Duodenal mucosa (tissue), 2 donors: ENCODE results near the gene HCFC1.

ENCODE experiments used
- H3K27ac ChIP-seq: one replicate; pipeline ENCODE4 v1.7.0; 2013; ENCODE audit warnings: low read depth, low read length
- H3K27me3 ChIP-seq, 2 donors: one replicate each; pipeline ENCODE4 v1.7.0; 2013; ENCODE audit warnings: low read length in 2 of 2, control low read depth in 1 of 2; ENCODE audit not compliant: insufficient read depth in 2 of 2, control insufficient read depth in 1 of 2
- H3K36me3 ChIP-seq, 2 donors: one replicate each; pipeline ENCODE4 v1.7.0; 2013; ENCODE audit warnings: low read length in 2 of 2, control low read depth in 1 of 2; ENCODE audit not compliant: insufficient read depth in 2 of 2, control insufficient read depth in 1 of 2
- H3K4me1 ChIP-seq, 2 donors: one replicate each; pipeline ENCODE4 v1.7.0; 2013; ENCODE audit warnings: low read length in 2 of 2, control low read depth in 1 of 2; ENCODE audit not compliant: insufficient read depth in 2 of 2, control insufficient read depth in 1 of 2
- H3K4me3 ChIP-seq, 2 donors: one replicate each; pipeline ENCODE4 v1.7.0; 2013; ENCODE audit warnings: low read length in 2 of 2, low read depth in 1 of 2
- H3K9ac ChIP-seq, 2 donors: one replicate each; pipeline ENCODE4 v1.7.0; 2013; ENCODE audit warnings: low read length in 2 of 2, low read depth in 1 of 2
- H3K9me3 ChIP-seq, 2 donors: one replicate each; pipeline ENCODE4 v1.7.0; 2013; ENCODE audit warnings: low read length in 2 of 2, control low read depth in 1 of 2; ENCODE audit not compliant: control insufficient read depth in 1 of 2

The HCFC1 gene

DNA sequence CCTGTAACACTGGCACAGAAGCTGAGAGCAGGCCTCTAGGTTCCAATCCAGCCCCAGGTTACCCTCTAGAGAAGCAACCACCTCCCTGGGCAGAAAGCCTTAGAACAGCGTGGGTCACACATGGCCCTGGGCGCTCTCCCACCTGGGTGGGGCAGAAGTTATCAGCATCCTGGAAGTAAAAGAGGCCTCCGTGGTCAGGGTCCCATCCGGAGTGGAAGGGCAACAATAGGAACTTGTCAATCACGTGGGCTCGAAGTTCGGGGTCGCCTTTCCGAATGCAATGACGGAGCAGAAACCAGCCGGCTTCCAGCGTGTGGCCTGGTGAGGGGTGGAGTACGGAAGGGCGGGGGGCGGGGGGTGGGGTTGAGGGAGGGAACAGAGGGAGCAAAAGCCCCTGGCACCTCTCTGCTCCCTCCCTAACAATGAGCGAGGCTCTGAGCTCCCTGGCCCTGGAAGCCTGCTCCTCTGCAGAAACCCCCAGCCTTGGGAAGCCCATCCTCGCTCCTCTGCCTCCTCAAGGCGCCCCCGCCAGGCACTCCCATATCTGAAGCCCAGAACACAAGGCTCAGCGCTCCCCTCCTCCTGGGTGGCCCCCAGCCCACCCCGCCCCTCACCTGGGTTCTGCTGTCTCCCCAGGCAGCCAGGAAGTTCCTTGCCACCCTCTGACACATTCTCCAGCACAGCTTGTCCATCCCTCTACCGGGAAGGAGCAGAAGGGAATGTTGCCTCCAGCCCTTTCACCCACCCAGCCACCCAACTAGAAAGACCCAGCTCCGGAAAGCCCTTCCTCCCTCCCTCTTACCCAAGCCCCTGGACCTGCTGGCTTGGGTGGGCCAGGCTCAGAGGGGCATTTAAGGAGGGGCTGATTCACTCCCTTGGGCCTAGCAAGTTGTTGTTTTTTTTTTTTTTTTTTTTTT is 30.0 kb downstream of the HCFC1 start:
- H3K9me3 ChIP-seq: no peaks in the 10 kb centered on the region
- H3K36me3 ChIP-seq: no peaks in the 10 kb centered on the region
- no peak overlapping the region for H3K4me3 ChIP-seq
- H3K9ac ChIP-seq: no peak overlapping the region
- H3K27ac ChIP-seq: no peak overlapping the region
- H3K4me1 ChIP-seq: peaks cover 0 to 11% of the 10 kb centered on the region in 2 donors
- no peaks in the 10 kb centered on the region for H3K27me3 ChIP-seq

DNA sequence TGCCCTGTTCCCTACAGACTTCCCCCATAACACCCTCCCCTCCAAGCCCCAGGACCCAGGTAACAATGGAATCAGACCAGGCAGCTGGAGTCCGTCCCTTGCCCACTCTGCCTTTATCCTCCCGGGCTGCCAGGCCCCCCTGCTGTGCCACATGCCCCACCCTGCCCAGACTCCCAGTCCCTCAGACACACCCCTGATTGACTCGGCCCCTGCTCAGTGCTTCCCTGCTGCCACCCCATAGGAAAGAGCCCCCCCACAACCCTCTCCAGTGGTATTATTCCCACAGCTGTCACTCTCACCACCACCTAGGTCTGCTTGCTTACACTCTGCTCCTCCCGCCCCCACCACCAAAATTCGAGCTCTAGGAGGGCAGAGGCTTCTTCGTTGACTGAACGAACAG is 32.0 kb downstream of the HCFC1 start:
- no peaks in the 10 kb centered on the region for H3K27me3 ChIP-seq
- no peaks in the 10 kb centered on the region for H3K36me3 ChIP-seq
- H3K4me3 ChIP-seq: no peak overlapping the region
- H3K4me1 ChIP-seq: peaks cover 0 to 15% of the 10 kb centered on the region in 2 donors
- no peaks in the 10 kb centered on the region for H3K9me3 ChIP-seq
- no peak overlapping the region for H3K27ac ChIP-seq
- no peak overlapping the region for H3K9ac ChIP-seq

DNA sequence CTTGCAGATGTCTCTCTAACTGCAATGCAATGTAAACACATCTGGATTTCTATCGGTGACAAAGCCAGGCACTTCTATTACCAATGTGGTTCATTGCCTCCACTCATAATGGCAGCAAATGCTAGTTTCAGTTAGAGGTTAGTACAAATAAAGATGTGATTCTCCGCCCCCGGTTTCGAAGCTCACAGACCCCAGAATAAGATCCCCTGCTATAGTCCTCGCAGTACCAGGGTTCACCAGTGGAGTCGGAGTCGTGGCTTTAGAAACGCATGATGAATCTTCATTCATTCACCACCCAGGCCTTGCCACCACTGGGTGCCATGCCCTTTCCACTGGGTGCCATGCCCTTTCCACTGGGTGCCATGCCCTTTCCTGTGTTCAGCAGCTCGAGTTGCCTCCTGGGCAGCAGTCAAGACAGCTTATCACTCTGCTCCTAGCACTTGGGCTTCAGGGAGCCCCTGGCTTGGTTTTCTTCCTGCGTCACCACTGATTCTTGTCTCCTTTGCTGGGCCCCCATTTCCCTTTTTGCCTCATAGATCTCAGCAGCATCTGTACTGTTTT is 33.3 kb downstream of the HCFC1 start:
- Histone ChIP-seq H3K9me3 (no peaks in the 10 kb centered on the region), H3K27ac (no peak overlapping the region), H3K9ac (no peak overlapping the region), H3K27me3 (no peaks in the 10 kb centered on the region), H3K36me3 (no peaks in the 10 kb centered on the region), H3K4me1 (peaks cover 6 to 11% of the 10 kb centered on the region in 2 donors), H3K4me3 (no peak overlapping the region)

DNA sequence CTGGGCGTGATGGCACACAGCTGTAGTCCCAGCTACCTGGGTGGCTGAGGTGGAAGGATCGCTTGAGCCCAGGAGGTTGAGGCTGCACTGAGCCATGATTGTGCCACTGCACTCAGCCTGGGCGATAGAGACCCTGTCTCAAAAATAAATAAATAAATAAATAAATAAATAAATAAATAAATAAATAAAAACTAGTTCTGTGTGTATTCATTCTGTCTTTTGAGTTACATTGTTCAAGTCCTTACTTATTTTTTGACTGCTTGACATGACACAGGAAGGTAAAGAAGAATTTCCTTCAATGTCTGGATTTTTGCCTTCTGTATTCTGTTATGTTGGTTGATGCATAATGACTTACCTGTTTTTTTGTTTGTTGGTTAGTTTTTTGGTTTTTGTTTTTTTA is 34.6 kb downstream of the HCFC1 start:
- Histone ChIP-seq H3K36me3 (peaks cover 0 to 4% of the 10 kb centered on the region in 2 donors), H3K27me3 (no peaks in the 10 kb centered on the region), H3K9ac (no peak overlapping the region), H3K9me3 (no peaks in the 10 kb centered on the region), H3K27ac (no peak overlapping the region), H3K4me1 (peaks cover 6 to 10% of the 10 kb centered on the region in 2 donors), H3K4me3 (no peak overlapping the region)

DNA sequence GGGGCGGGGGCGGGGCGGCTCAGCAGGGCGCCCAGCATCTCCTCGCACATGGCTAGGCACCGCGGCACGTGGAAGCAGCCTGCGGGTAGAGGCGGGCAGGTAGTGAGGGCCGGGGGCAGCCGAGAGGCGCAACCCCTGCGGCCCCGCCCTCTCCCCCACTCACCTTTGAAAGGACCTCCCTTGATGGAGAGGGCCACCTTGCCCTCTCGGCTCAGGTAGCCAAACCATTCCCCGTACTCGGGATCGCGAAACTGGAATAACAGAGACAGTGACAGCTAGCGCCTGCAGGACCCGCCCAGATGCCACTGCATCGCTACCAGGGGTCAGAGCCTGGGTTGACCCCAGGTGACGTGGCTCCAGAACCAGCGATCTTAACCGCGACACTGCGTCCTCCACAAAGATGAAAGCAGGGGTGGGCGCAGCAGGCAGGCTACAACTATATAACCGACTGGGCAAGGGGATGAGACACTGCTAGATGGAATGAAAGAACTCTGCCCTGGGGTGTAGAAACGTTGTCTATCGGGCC is 36.2 kb downstream of the HCFC1 start:
- Histone ChIP-seq H3K4me1 (peaks cover 6 to 10% of the 10 kb centered on the region in 2 donors), H3K36me3 (peaks cover 0 to 18% of the 10 kb centered on the region in 2 donors), H3K9ac (peak overlapping the region in 1 of 2 donors; percentile 38), H3K27ac (no peak overlapping the region), H3K9me3 (no peaks in the 10 kb centered on the region), H3K4me3 (peak overlapping the region; percentile 29 to 51), H3K27me3 (no peaks in the 10 kb centered on the region)

DNA sequence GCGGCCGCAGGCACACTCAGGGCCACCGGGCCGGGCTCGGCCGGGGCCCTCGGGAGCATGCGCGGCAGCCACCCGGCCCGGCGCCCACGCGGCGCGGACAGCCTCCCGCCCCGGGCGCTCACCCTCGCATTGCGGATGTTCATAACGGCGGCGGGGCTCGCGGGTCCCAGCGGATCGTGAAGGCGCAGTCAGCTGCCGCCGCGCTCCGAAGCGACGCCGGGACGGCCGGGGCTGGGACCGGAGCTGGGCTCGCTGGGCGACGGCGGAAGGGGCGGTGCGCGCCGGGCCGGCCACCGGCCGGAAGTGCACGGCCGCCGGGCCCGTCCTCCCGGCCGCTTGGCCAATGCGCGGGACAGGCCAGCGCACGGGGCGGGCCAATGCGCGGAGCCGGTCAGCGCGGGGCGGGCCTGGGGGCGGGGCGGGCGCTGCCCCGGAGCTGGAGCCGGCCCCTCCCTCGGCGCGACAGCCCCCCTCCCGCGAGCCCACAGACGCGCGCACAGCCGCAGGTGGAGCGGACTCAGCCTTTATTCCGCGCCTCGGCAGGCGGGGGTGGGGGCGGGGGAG is 36.8 kb downstream of the HCFC1 start, which contains the start of gene NAA10:
Gene NAA10 (minus strand): TSS at position 276 of the 564 bp plus-strand sequence. CDS start 133 bp downstream, at position 143.
- Histone ChIP-seq H3K27me3 (no peaks in the 10 kb centered on the region), H3K9me3 (no peaks in the 10 kb centered on the region), H3K4me3 (peak within 1 kb of the TSS; percentile 71 to 78), H3K9ac (peak within 1 kb of the TSS; percentile 49 to 54), H3K27ac (no peak within 1 kb of the TSS), H3K4me1 (peaks cover 6 to 10% of the 10 kb centered on the region in 2 donors), H3K36me3 (peaks cover 0 to 21% of the 10 kb centered on the region in 2 donors)

DNA sequence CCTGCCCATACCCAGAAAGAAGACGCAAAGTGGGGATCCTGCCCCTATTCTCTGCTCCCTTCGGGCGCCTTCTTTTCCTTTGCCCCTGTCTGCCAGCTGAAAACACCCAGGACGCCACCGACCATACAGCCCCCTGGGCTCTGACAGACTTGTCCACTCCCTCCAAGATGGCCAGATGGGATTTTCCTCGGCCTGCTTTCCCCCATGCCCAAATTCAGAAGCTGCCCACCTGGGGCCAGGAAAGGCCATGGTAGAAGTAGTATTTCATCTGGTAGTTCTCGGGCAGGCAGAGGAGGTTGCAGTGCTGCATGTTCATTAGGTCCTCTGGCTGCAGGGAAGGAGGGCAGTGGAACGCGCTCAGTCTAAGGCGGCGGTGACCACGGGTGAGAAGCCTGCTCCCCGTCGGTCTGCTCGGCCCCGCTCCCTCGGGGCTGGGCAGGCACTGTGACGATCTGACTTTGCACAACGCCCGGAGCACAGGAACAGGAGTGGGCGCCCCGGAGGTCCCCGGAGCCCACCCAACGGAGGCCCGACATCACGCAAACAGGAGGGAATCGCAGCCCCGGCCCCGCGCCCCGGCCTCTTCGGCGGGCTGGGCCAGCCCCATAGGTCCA is 37.4 kb downstream of the HCFC1 start:
- Histone ChIP-seq H3K27me3 (no peaks in the 10 kb centered on the region), H3K27ac (no peak overlapping the region)

DNA sequence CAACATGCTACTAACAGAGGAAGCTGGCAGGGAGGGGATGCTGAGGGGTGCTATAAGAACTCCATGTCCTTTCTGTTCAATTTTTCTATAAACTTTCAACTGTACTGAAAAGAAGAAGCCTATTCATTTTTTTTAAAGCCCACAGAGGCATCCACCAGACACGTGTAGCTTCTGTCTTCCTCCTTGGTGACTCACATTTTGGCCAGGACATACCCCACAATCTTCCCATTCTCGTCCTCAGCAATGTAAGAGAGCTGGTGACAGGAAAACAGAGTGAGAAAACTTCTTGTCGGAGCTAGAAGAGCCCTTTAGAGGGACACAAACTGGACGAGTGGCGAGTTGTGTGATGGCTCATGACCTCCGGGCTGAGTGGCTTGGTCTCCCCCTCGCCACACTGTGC is 37.9 kb downstream of the HCFC1 start:
- Histone ChIP-seq H3K27me3 (no peaks in the 10 kb centered on the region), H3K9ac (peak overlapping the region; percentile 49 to 54), H3K36me3 (peaks cover 0 to 21% of the 10 kb centered on the region in 2 donors), H3K9me3 (no peaks in the 10 kb centered on the region), H3K4me3 (peak overlapping the region; percentile 71 to 78), H3K27ac (no peak overlapping the region), H3K4me1 (peaks cover 6 to 16% of the 10 kb centered on the region in 2 donors)

More for the DNA sequence above, 37.4 kb downstream of the HCFC1 start:
- Histone ChIP-seq H3K4me3 (peak overlapping the region; percentile 71 to 78), H3K4me1 (peaks cover 6 to 11% of the 10 kb centered on the region in 2 donors), H3K9me3 (no peaks in the 10 kb centered on the region), H3K9ac (peak overlapping the region; percentile 49 to 54), H3K36me3 (peaks cover 0 to 21% of the 10 kb centered on the region in 2 donors)

DNA sequence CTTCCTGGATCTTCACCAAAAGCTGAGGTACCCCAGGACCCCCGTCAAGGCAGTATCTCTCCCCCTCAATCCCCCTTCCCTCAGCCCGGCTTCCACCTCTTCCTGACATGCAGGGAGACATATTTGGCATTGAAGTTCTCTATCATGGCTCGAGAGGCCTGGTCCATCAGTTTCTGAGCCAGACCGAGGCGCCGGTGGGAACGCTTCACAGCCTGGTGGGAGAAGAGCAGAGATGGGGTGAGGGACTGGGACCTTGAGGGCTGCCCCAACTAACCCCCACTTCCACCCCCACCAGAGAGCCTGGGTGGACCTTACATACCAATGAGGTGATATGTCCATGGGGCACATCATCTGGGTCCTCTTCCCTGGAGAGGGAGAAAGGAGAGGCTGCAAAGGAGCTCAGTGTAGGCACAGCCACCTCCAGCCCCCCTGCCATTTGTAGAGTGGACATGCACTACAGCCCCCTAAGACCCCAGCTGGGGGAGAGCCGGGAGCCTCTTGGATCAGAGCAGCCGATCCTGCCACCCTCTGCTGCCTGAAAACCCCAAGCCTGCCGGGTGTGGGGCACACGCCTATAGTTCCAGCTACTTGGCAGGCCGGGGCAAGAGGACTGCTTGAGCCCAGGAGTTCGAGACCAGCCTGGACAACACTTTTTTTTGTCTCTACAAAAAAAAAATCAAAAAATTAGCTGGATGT is 39.2 kb downstream of the HCFC1 start:
- no peaks in the 10 kb centered on the region for H3K27me3 ChIP-seq
- H3K4me3 ChIP-seq: no peak overlapping the region
- H3K27ac ChIP-seq: no peak overlapping the region
- H3K9me3 ChIP-seq: no peaks in the 10 kb centered on the region
- H3K36me3 ChIP-seq: peaks cover 0 to 21% of the 10 kb centered on the region in 2 donors
- H3K4me1 ChIP-seq: peaks cover 8 to 21% of the 10 kb centered on the region in 2 donors
- H3K9ac ChIP-seq: no peak overlapping the region
